ENCODE results near the gene ADGRB3.

DNA sequence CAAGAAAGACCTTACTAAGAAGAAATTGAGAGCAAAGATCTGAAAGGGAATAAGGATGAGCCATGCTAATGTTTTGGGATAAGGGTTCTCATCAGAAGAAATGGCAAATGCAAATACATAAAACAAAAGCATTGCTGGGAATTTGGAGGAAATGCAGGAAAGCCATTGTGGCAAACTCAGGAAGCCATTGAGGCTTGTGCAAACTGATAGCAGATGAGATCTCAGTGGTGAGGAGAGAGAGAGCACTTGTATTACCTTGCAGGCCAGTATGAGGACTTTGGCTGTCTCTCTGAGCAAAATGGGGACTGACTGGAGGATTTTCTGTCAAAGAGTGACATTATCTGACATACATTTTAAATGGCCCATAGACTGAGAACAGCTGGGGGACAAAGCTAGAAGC lies 103.0 kb downstream of the ADGRB3 start:
- TF ChIP-seq, protein P1, sequence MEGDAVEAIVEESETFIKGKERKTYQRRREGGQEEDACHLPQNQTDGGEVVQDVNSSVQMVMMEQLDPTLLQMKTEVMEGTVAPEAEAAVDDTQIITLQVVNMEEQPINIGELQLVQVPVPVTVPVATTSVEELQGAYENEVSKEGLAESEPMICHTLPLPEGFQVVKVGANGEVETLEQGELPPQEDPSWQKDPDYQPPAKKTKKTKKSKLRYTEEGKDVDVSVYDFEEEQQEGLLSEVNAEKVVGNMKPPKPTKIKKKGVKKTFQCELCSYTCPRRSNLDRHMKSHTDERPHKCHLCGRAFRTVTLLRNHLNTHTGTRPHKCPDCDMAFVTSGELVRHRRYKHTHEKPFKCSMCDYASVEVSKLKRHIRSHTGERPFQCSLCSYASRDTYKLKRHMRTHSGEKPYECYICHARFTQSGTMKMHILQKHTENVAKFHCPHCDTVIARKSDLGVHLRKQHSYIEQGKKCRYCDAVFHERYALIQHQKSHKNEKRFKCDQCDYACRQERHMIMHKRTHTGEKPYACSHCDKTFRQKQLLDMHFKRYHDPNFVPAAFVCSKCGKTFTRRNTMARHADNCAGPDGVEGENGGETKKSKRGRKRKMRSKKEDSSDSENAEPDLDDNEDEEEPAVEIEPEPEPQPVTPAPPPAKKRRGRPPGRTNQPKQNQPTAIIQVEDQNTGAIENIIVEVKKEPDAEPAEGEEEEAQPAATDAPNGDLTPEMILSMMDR (IDR thresholded peaks at IDR 0.05; ENCODE audit: extremely low read depth in 1 of 2, insufficient read depth in 1 of 2, low read depth in 1 of 2, low read length in 2 of 2), result no peak
- no peak for TF ChIP-seq JUN (IDR thresholded peaks at IDR 0.05; ENCODE audit: borderline replicate concordance, insufficient read depth, insufficient read length, low read depth)
- TF ChIP-seq, protein P2, sequence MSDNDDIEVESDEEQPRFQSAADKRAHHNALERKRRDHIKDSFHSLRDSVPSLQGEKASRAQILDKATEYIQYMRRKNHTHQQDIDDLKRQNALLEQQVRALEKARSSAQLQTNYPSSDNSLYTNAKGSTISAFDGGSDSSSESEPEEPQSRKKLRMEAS (IDR thresholded peaks at IDR 0.05; ENCODE audit: insufficient read depth, insufficient read length), result no peak
- TF ChIP-seq POLR2AphosphoS5 (IDR thresholded peaks at IDR 0.05; ENCODE audit: insufficient read depth, low read depth, low read length), result no peak
- TF ChIP-seq EZH2 (IDR thresholded peaks at IDR 0.05; ENCODE audit: borderline replicate concordance, low read depth, low read length, severe bottlenecking), result no peak
- no peak for TF ChIP-seq POLR2A (IDR thresholded peaks at IDR 0.05; ENCODE audit: low read depth, low read length)
- TF ChIP-seq MYC (IDR thresholded peaks at IDR 0.05; ENCODE audit: low read depth, low read length), result no peak
